A673 (cell line): ENCODE data around the gene CDIPT. TPM values are rescaled to one million over a fixed set of nuclear protein-coding genes. Genes with fewer than 3 reads are reported as not detected.

Experiments used
- BruUV-seq: library from RNA; stranded (reverse); fragments of 400-500 nt; replicated peaks from 2 replicates; lab custom pipeline; 2021; lab: Mats Ljungman, UMichigan
- CTCF ChIA-PET: fragments of 300-600 bp; sonication (Branson Sonifier 250); formaldehyde crosslinking; loops from one replicate; lab custom pipeline; 2022; ENCODE audit warnings: antibody characterized with exemption; lab: Charles Lee
- POLR2A ChIA-PET: fragments of 300-600 bp; sonication (Branson Sonifier 250); formaldehyde crosslinking; loops from one replicate; lab custom pipeline; 2022; ENCODE audit warnings: antibody characterized with exemption; ENCODE audit not compliant: low non-redundant PET; lab: Charles Lee
- DNase-seq: peaks from one replicate; pipeline ENCODE4 v3.0.0-alpha.2; 2015; ENCODE audit warnings: low spot score
- H3K27ac ChIP-seq: fragments of 200-600 bp; sonication (generic); 2 replicates; pipeline ENCODE4 v1.5.1; 2016; ENCODE audit warnings: mixed run types, low read depth, mild to moderate bottlenecking, mixed read lengths, antibody characterized with exemption, low read length; ENCODE audit not compliant: poor library complexity, severe bottlenecking
- H3K27me3 ChIP-seq: fragments of 200-600 bp; sonication (generic); replicated peaks from 2 replicates; pipeline ENCODE4 v1.6.1; 2017; ENCODE audit warnings: mixed run types, low read depth, mild to moderate bottlenecking, mixed read lengths, antibody characterized with exemption, low read length; ENCODE audit not compliant: insufficient read depth, poor library complexity
- H3K36me3 ChIP-seq: fragments of 200-600 bp; sonication (generic); 2 replicates; pipeline ENCODE4 v1.6.1; 2016; ENCODE audit warnings: mixed run types, mild to moderate bottlenecking, mixed read lengths, antibody characterized with exemption, low read length; ENCODE audit not compliant: insufficient read depth, poor library complexity, severe bottlenecking
- H3K4me1 ChIP-seq: fragments of 200-600 bp; sonication (generic); 2 replicates; pipeline ENCODE4 v1.6.1; 2017; ENCODE audit warnings: mixed run types, mild to moderate bottlenecking, mixed read lengths, antibody characterized with exemption, low read length; ENCODE audit not compliant: insufficient read depth, poor library complexity, severe bottlenecking
- H3K4me3 ChIP-seq: fragments of 200-600 bp; sonication (generic); 2 replicates; pipeline ENCODE4 v1.5.1; 2016; ENCODE audit warnings: low read depth, mixed run types, mild to moderate bottlenecking, mixed read lengths, low read length; ENCODE audit not compliant: poor library complexity, severe bottlenecking
- H3K9me3 ChIP-seq: fragments of 200-600 bp; sonication (generic); 2 replicates; pipeline ENCODE4 v1.6.1; 2016; ENCODE audit warnings: mixed run types, low read depth, mild to moderate bottlenecking, mixed read lengths, antibody characterized with exemption, low read length; ENCODE audit not compliant: poor library complexity, severe bottlenecking
- CTCF ChIP-seq: fragments of 300-800, 200-600 bp; sonication (generic); conservative IDR thresholded peaks from 2 replicates; pipeline ENCODE4 v1.5.1; 2017; ENCODE audit warnings: low read depth, mild to moderate bottlenecking, antibody characterized with exemption, low read length, moderate library complexity, mixed read lengths
- EZH2 ChIP-seq: fragments of 200-600 bp; sonication (generic); IDR thresholded peaks from 2 replicates; pipeline ENCODE4 v1.6.1; 2017; ENCODE audit warnings: borderline replicate concordance, low read depth, mild to moderate bottlenecking, mixed read lengths, antibody characterized with exemption, low read length; ENCODE audit not compliant: poor library complexity, severe bottlenecking
- intact Hi-C: fragments of 100-400 bp; cut with micrococcal nuclease; formaldehyde crosslinking; loops from one replicate; pipeline ENCODE4 v1.10.0; 2022; ENCODE audit not compliant: unreplicated experiment
- total RNA-seq: library from RNA; stranded (reverse); gene quantifications from 2 replicates; pipeline ENCODE4 v1.2.3, GENCODE V29; 2021

CDIPT gene
- total RNA-seq, 1 experiment from 2014 or later, result 51.7 TPM

GRCh38 chr16:29901607-29901945 is 38.5 kb upstream of the CDIPT start:
- Histone ChIP-seq H3K9me3 (no peaks in the 10 kb centered on the region), H3K36me3 (no peaks in the 10 kb centered on the region), H3K4me1 (peaks cover 6% of the 10 kb centered on the region), H3K27ac (no peak overlapping the region), H3K27me3 (no peaks in the 10 kb centered on the region), H3K4me3 (no peak overlapping the region)
- DNase-seq, result no peak
- intact Hi-C loops, result no loop called here
- ChIA-PET CTCF (no interaction called here), POLR2A (no interaction called here)
- BruUV-seq, result no TSS peak
- TF ChIP-seq CTCF (no peak), EZH2 (no peak)

- H3K4me1 ChIP-seq, result peaks cover 6% of the 10 kb centered on the region
- no peak overlapping the region for H3K27ac ChIP-seq
- DNase-seq, result no peak
- no peaks in the 10 kb centered on the region for H3K9me3 ChIP-seq
- no TSS peak for BruUV-seq
- POLR2A ChIA-PET, result interaction anchor here (0.7 kb wide), 1 partner anchor 29 kb away, joined by 8 read pairs; no protein-coding TSS in a partner anchor
- TF ChIP-seq CTCF, result no peak
- no peak for TF ChIP-seq EZH2
- no peaks in the 10 kb centered on the region for H3K27me3 ChIP-seq
- no peaks in the 10 kb centered on the region for H3K36me3 ChIP-seq
- intact Hi-C loops, result no loop called here
- CTCF ChIA-PET, result no interaction called here
- peak overlapping the region; percentile 60 for H3K4me3 ChIP-seq
Observed at GRCh38 chr16:29900888-29901606, 38.0 kb upstream of the CDIPT start.

GRCh38 chr16:29900102-29900887 is 37.3 kb upstream of the CDIPT start, which contains the start of gene ASPHD1:
ASPHD1 (plus strand) TSS chr16:29900488; CDS start chr16:29900972, 484 bp downstream.
- intact Hi-C loops, result no loop called here
- TF ChIP-seq CTCF (no peak), EZH2 (no peak)

More at GRCh38 chr16:29900102-29900887, 37.3 kb upstream of the CDIPT start, which contains the start of gene ASPHD1:
- Histone ChIP-seq H3K36me3 (no peaks in the 10 kb centered on the region), H3K9me3 (no peaks in the 10 kb centered on the region), H3K27ac (peak within 1 kb of the TSS; percentile 68), H3K27me3 (no peaks in the 10 kb centered on the region), H3K4me1 (peaks cover 6% of the 10 kb centered on the region), H3K4me3 (peak within 1 kb of the TSS; percentile 60)
- DNase-seq, result peak; percentile 76
- ChIA-PET CTCF (interaction anchor here (0.6 to 0.8 kb wide), 2 partner anchors 52 to 57 kb away, joined by 3 to 5 read pairs; no protein-coding TSS in a partner anchor), POLR2A (interaction anchor here (0.6 to 0.7 kb wide), 4 partner anchors 26 to 102 kb away, joined by 3 to 9 read pairs (median 6); partner anchors contain the start of gene KCTD13)
- no TSS peak for BruUV-seq
